MM.1S (cell line): ENCODE results near the gene STK32C.

ENCODE experiments used
- DNase-seq: peaks from one replicate; pipeline ENCODE4 v3.0.0-alpha.2; 2015
- H2AFZ ChIP-seq: fragments of 300-600 bp; sonication (generic); 2 replicates; pipeline ENCODE4 v1.6.0; 2016; ENCODE audit warnings: antibody characterized with exemption, low read length
- H3F3A ChIP-seq: fragments of 300-600 bp; sonication (generic); 2 replicates; pipeline ENCODE4 v1.6.1; 2016; ENCODE audit warnings: mild to moderate bottlenecking, antibody characterized with exemption, low read length, moderate library complexity, mixed read lengths; ENCODE audit not compliant: insufficient read depth
- H3K27ac ChIP-seq: fragments of 300-600 bp; sonication (generic); 2 replicates; pipeline ENCODE4 v1.5.1; 2016; ENCODE audit warnings: mild to moderate bottlenecking, low read length
- H3K27me3 ChIP-seq: fragments of 300-600 bp; sonication (generic); replicated peaks from 2 replicates; pipeline ENCODE4 v1.6.0; 2016; ENCODE audit warnings: low read length; ENCODE audit not compliant: insufficient read depth
- H3K36me3 ChIP-seq: fragments of 300-600 bp; sonication (generic); replicated peaks from 2 replicates; pipeline ENCODE4 v1.6.1; 2016; ENCODE audit warnings: mild to moderate bottlenecking, low read length, mixed read lengths; ENCODE audit not compliant: insufficient read depth
- H3K4me1 ChIP-seq: fragments of 300-600 bp; sonication (generic); 2 replicates; pipeline ENCODE4 v1.6.1; 2016; ENCODE audit warnings: low read length, mixed read lengths
- H3K4me2 ChIP-seq: fragments of 300-600 bp; sonication (generic); 2 replicates; pipeline ENCODE4 v1.6.0; 2016; ENCODE audit warnings: low read depth, low read length
- H3K4me3 ChIP-seq: fragments of 300-600 bp; sonication (generic); 2 replicates; pipeline ENCODE4 v1.5.1; 2016; ENCODE audit warnings: low read length, mixed read lengths
- H3K79me2 ChIP-seq: fragments of 300-600 bp; sonication (generic); 2 replicates; pipeline ENCODE4 v1.6.1; 2016; ENCODE audit warnings: mixed run types, low read length, mixed read lengths
- H3K9ac ChIP-seq: fragments of 300-600 bp; sonication (generic); 2 replicates; pipeline ENCODE4 v1.6.1; 2016; ENCODE audit warnings: low read length, mixed read lengths
- H3K9me2 ChIP-seq: fragments of 300-600 bp; sonication (generic); replicated peaks from 2 replicates; pipeline ENCODE4 v1.6.1; 2016; ENCODE audit warnings: mild to moderate bottlenecking, low read length, mixed read lengths; ENCODE audit not compliant: insufficient read depth
- H3K9me3 ChIP-seq: fragments of 300-600 bp; sonication (generic); replicated peaks from 2 replicates; pipeline ENCODE4 v1.6.1; 2016; ENCODE audit warnings: mild to moderate bottlenecking, low read length, mixed read lengths; ENCODE audit not compliant: insufficient read depth
- H4K20me1 ChIP-seq: fragments of 300-600 bp; sonication (generic); 2 replicates; pipeline ENCODE4 v1.6.1; 2016; ENCODE audit warnings: mild to moderate bottlenecking, low read length, moderate library complexity, mixed read lengths; ENCODE audit not compliant: insufficient read depth
- EZH2 ChIP-seq: fragments of 300-600 bp; sonication (generic); optimal IDR thresholded peaks from 2 replicates; pipeline ENCODE3; 2017; ENCODE audit warnings: low read depth, mild to moderate bottlenecking, antibody characterized with exemption, low read length, mixed read lengths
- EZH2phosphoT487 ChIP-seq: fragments of 300-600 bp; sonication (generic); IDR thresholded peaks from 2 replicates; pipeline ENCODE4 v1.6.1; 2018; ENCODE audit warnings: antibody characterized with exemption, low read length
- TF ChIP-seq, protein P1 (sequence below): fragments of 300-600 bp; sonication (generic); IDR thresholded peaks from 2 replicates; pipeline ENCODE4 v1.5.1; 2016; ENCODE audit warnings: antibody characterized with exemption, low read length, mixed read lengths

Gene STK32C

DNA sequence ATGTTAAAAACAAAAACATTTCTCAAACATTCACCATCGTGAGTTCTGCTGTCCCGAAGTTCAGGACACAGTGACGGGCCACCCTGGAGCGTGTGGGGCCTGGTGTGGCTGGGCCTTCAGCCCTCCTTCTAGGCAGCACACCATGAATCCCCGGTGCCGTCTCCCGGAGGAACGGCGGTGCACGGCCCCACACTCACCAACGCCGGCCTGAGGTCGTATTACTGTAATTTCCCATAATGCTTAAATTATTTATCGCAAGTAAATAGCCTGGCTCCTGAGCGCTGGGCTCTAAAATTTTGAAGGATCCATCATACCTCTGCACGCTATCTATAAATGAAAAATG is 1.4 kb downstream of the STK32C start:
- no peak overlapping the region for H2AFZ ChIP-seq
- H3K4me1 ChIP-seq = peaks cover 23% of the 10 kb centered on the region
- no peaks in the 10 kb centered on the region for H3K9me3 ChIP-seq
- no peak overlapping the region for H3K9ac ChIP-seq
- no peaks in the 10 kb centered on the region for H3K27me3 ChIP-seq
- peaks cover 19% of the 10 kb centered on the region for H3F3A ChIP-seq
- H3K27ac ChIP-seq = no peak overlapping the region
- no peak overlapping the region for H3K4me3 ChIP-seq
- no peaks in the 10 kb centered on the region for H3K9me2 ChIP-seq
- DNase-seq = no peak
- no peaks in the 10 kb centered on the region for H4K20me1 ChIP-seq
- peaks cover 47% of the 10 kb centered on the region for H3K79me2 ChIP-seq
- no peaks in the 10 kb centered on the region for H3K36me3 ChIP-seq
- no peak overlapping the region for H3K4me2 ChIP-seq
- TF ChIP-seq EZH2phosphoT487 = no peak
- no peak for TF ChIP-seq EZH2
- TF ChIP-seq, protein P1, sequence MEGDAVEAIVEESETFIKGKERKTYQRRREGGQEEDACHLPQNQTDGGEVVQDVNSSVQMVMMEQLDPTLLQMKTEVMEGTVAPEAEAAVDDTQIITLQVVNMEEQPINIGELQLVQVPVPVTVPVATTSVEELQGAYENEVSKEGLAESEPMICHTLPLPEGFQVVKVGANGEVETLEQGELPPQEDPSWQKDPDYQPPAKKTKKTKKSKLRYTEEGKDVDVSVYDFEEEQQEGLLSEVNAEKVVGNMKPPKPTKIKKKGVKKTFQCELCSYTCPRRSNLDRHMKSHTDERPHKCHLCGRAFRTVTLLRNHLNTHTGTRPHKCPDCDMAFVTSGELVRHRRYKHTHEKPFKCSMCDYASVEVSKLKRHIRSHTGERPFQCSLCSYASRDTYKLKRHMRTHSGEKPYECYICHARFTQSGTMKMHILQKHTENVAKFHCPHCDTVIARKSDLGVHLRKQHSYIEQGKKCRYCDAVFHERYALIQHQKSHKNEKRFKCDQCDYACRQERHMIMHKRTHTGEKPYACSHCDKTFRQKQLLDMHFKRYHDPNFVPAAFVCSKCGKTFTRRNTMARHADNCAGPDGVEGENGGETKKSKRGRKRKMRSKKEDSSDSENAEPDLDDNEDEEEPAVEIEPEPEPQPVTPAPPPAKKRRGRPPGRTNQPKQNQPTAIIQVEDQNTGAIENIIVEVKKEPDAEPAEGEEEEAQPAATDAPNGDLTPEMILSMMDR = no peak

DNA sequence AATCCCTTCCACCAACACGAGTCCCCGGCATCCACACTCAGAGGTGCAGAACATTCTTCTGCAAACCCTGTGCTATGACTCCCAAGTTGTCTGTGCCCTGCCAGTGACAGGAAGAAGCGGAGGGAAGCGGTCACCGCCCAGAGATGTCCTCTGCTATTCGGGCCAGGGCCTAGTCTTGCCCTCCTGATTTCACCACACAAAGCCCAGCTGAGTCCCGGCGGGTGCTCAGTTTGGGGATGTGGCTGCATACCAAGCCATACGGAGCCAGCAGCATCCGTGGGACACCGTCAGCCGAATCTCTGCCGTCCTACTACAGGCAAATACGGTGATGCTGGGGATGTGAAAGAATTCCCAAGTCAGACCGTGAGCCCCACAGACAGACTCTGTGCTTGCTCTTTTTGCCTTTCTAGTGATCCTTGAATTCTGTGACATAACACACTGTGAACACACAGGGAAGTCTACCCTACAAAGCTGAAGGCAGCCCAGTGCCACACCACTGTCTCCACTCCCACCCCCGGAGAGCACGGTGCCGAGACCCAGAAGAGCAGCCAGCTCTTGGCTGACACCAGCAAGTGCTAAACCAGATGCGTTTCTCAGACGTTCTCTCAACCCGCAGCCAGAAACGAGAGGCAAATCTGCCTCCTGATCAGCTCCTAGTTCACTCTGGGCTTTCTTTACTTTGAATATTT is 2.0 kb downstream of the STK32C start:
- TF ChIP-seq EZH2phosphoT487 (no peak), EZH2 (no peak)
- TF ChIP-seq, protein P1 = no peak
- Histone ChIP-seq H3K79me2 (peaks cover 53% of the 10 kb centered on the region), H2AFZ (no peak overlapping the region), H3K9ac (no peak overlapping the region), H4K20me1 (no peaks in the 10 kb centered on the region), H3K4me3 (no peak overlapping the region), H3K27me3 (no peaks in the 10 kb centered on the region), H3K9me2 (no peaks in the 10 kb centered on the region), H3K4me1 (peaks cover 23% of the 10 kb centered on the region), H3F3A (peaks cover 19% of the 10 kb centered on the region), H3K4me2 (peak overlapping the region; percentile 79; the same call in 1 of the 2 replicates), H3K36me3 (no peaks in the 10 kb centered on the region), H3K9me3 (no peaks in the 10 kb centered on the region), H3K27ac (no peak overlapping the region)
- no peak for DNase-seq

DNA sequence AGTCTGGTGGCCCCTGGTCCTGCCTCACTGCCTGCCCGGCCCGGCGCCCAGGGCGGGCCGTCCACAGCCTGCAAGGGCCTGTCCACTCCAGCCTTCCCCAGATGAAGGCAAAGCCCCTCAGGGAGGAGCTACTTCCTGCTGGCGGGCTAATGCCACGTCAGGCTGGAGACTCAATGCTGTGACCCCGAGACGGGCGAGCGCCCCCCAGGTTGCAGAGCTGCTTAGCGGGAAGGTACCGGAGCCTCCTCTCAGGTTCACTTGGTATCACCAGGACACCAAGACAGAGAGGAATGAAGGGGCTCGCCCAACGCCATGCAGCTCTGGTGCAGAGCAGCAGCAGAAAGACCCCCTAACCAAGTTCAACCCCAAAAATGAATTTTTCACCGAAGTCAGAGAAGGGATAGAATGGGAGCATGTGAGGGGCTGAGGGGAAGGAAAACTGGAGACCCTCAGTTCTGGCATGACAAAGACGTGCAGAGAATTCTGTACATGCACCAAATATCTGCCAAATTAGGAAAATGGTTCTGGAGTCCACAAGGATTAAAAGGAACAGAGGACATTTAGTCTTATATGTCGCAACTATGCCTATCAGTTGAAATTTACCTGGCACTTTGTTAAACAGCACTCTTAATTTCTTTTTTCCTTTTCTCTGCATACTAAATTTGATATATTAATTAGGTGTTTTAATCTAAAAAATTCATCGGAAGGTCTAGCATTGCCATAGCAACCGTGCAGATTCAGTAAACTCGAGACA is 2.8 kb downstream of the STK32C start:
- DNase-seq = no peak
- peak overlapping the region; percentile 55; the same call in 1 of the 2 replicates for H3K4me3 ChIP-seq

More for the DNA sequence above, 2.8 kb downstream of the STK32C start:
- Histone ChIP-seq H3K27ac (peak overlapping the region; percentile 85; the same call in 1 of the 2 replicates), H3K4me1 (peaks cover 23% of the 10 kb centered on the region), H3K9me3 (no peaks in the 10 kb centered on the region), H3K9ac (peak overlapping the region; percentile 38; the same call in 1 of the 2 replicates), H3K79me2 (peaks cover 61% of the 10 kb centered on the region), H3K9me2 (no peaks in the 10 kb centered on the region), H4K20me1 (no peaks in the 10 kb centered on the region), H3K36me3 (no peaks in the 10 kb centered on the region), H3K27me3 (no peaks in the 10 kb centered on the region), H2AFZ (no peak overlapping the region), H3F3A (peaks cover 19% of the 10 kb centered on the region), H3K4me2 (peak overlapping the region; percentile 79)
- TF ChIP-seq, protein P1 = no peak
- TF ChIP-seq EZH2phosphoT487 (no peak), EZH2 (no peak)
